ENCODE measurements around the gene DGKD.

The DGKD gene

GRCh38 chr2:233380995-233381637, 26.8 kb downstream of the DGKD start:
- no peak for TF ChIP-seq GATA3 (IDR thresholded peaks at IDR 0.05; ENCODE audit: low read depth, low read length)
- TF ChIP-seq GATA2 (IDR thresholded peaks at IDR 0.05; ENCODE audit: low read depth, low read length): no peak

DNA sequence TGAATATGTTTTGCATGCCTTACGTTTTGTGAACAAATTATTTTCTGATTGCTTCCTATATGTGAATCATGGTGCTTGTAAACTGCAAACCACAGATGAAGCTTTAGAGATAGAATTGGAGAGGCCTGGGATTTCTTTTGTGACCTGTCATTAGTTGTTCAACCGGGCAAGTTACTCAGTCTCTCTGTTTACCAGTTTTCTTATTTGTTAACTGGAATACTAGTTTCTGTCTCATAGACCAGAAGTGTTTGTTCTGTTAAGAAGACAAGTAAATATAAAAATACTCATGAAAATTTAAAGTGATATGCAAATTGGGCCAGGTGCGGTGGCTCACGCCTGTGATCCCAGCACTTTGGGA, 27.3 kb downstream of the DGKD start:
- TF ChIP-seq GATA2 (IDR thresholded peaks at IDR 0.05; ENCODE audit: low read depth, low read length): no peak
- TF ChIP-seq GATA3 (IDR thresholded peaks at IDR 0.05; ENCODE audit: low read depth, low read length): no peak

DNA sequence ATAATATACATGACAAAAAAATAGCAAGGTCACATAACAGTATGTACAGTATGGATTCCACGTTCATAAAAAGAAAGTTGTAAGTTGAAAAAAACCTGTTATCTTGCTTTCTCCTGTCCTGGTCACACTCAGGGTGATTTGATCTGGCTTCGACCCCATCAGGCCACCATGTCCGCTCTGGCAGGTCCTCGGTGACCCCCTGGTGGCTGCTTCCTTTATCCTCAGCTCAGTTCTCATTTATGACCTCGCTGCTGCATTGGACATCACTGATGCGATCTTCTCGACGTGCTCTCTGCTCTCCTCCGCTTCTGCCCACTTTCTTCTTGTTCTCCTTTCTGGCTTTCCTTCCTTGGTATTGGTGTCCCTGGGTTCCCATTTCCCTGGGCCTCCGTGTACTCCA, 29.7 kb downstream of the DGKD start:
- TF ChIP-seq GATA2 (IDR thresholded peaks at IDR 0.05; ENCODE audit: low read depth, low read length) (no peak), GATA3 (IDR thresholded peaks at IDR 0.05; ENCODE audit: low read depth, low read length) (no peak)

GRCh38 chr2:233384811-233385488, 30.7 kb downstream of the DGKD start:
- TF ChIP-seq GATA3 (IDR thresholded peaks at IDR 0.05; ENCODE audit: low read depth, low read length) (no peak), GATA2 (IDR thresholded peaks at IDR 0.05; ENCODE audit: low read depth, low read length) (no peak)

DNA sequence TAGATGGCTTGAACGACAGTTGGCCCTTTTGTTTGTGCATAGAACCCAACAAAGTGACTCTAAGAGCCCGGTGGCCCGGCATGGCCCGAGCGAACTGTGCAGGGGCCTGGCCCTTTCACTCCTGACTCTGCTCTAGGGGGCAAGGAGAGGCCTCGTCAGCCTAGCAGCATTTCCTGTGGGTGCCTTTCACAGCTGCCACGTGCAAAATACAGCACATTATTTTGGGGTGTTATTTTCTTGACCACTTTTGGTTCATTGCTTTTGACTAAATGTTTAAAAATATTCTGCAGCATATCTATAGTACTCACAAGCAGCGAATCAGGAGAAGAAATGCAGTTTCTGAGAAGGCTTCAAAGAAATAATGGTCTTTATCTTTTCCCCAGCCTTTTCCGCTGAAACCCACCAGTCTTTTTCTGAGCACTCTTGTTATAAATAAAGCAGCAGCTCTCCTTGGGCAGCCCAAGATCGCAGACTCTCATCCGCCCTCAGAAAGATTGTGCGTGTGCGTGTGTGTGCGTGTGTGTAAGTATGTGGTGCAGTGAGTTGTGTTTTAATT, 31.3 kb downstream of the DGKD start:
- TF ChIP-seq GATA2 (IDR thresholded peaks at IDR 0.05; ENCODE audit: low read depth, low read length) (no peak), GATA3 (IDR thresholded peaks at IDR 0.05; ENCODE audit: low read depth, low read length) (no peak)

GRCh38 chr2:233386382-233387041, 32.2 kb downstream of the DGKD start:
- TF ChIP-seq GATA3 (IDR thresholded peaks at IDR 0.05; ENCODE audit: low read depth, low read length) (no peak), GATA2 (IDR thresholded peaks at IDR 0.05; ENCODE audit: low read depth, low read length) (no peak)

DNA sequence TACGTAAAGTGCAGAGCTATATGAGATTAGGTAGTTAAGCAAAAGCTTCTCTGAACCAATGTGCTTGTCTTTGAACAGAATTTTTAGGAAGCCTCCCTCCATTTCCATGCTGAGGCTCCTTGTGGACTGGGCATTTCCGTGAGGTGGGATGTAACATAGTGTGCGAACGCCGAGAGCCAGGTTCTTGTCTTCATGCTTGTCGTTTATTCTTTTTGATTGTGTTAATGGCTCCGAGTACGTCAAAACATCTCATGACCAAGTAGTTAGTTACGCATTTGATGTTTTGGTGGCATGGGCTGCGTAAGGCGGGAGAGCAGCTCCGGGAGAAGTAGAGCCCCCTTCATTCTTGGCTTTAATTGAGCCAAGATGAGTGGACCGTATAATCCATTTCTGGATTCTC, 32.9 kb downstream of the DGKD start:
- TF ChIP-seq GATA2 (IDR thresholded peaks at IDR 0.05; ENCODE audit: low read depth, low read length): no peak
- no peak for TF ChIP-seq GATA3 (IDR thresholded peaks at IDR 0.05; ENCODE audit: low read depth, low read length)

GRCh38 chr2:233387667-233388528, 33.6 kb downstream of the DGKD start:
- TF ChIP-seq GATA2 (IDR thresholded peaks at IDR 0.05; ENCODE audit: low read depth, low read length): no peak
- no peak for TF ChIP-seq GATA3 (IDR thresholded peaks at IDR 0.05; ENCODE audit: low read depth, low read length)

- TF ChIP-seq GATA2 (IDR thresholded peaks at IDR 0.05; ENCODE audit: low read depth, low read length) (no peak), GATA3 (IDR thresholded peaks at IDR 0.05; ENCODE audit: low read depth, low read length) (no peak)
These were observed 35.4 kb downstream of the DGKD start for GRCh38 chr2:233389601-233390125.

- TF ChIP-seq GATA3 (IDR thresholded peaks at IDR 0.05; ENCODE audit: low read depth, low read length) (no peak), GATA2 (IDR thresholded peaks at IDR 0.05; ENCODE audit: low read depth, low read length) (no peak)
These were observed 41.4 kb downstream of the DGKD start for GRCh38 chr2:233395687-233396086.

GRCh38 chr2:233399306-233400225, 45.3 kb downstream of the DGKD start:
- TF ChIP-seq GATA2 (IDR thresholded peaks at IDR 0.05; ENCODE audit: low read depth, low read length) (no peak), GATA3 (IDR thresholded peaks at IDR 0.05; ENCODE audit: low read depth, low read length) (no peak)

DNA sequence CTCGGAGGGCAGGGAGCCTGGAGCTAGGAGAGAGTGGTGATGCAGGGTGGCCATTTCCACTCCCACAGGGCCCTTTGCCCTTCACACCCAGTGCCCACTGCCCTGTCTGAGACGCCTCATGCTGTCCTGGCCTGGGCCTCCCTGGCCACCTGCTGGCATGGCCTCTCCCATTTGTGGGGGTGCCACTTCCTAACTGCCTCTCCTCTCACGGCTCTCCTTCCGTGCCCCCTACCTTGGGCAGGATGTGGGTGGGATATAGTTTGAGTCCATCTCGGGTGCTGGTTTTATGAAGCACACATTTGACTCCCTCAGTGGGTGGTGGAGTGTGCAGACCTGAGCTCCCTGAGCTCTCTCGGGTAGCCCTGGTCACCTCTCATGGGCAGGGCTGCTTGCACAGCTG, 46.0 kb downstream of the DGKD start:
- TF ChIP-seq GATA3 (IDR thresholded peaks at IDR 0.05; ENCODE audit: low read depth, low read length) (no peak), GATA2 (IDR thresholded peaks at IDR 0.05; ENCODE audit: low read depth, low read length) (no peak)

GRCh38 chr2:233400961-233401360, 46.7 kb downstream of the DGKD start:
- TF ChIP-seq GATA3 (IDR thresholded peaks at IDR 0.05; ENCODE audit: low read depth, low read length) (no peak), GATA2 (IDR thresholded peaks at IDR 0.05; ENCODE audit: low read depth, low read length) (no peak)

All from SH-SY5Y (cell line).